GM18498 (cell line): ENCODE results near the gene KCNMA1.

ENCODE experiments used
- ATAC-seq: cut with Tn5 transposase; IDR thresholded peaks from one replicate; pipeline ENCODE4 v1.9.1; 2021; ENCODE audit warnings: mild to moderate bottlenecking, moderate library complexity; ENCODE audit not compliant: unreplicated experiment

Gene KCNMA1

GRCh38 chr10:76982671-76983070, 654.9 kb downstream of the KCNMA1 start:
- ATAC-seq: no peak

GRCh38 chr10:76981251-76981650, 656.4 kb downstream of the KCNMA1 start:
- no peak for ATAC-seq

- ATAC-seq: no peak
Observed at GRCh38 chr10:76977901-76978300, 659.7 kb downstream of the KCNMA1 start.

GRCh38 chr10:76977046-76977445, 660.6 kb downstream of the KCNMA1 start:
- no peak for ATAC-seq

GRCh38 chr10:76976142-76976541, 661.5 kb downstream of the KCNMA1 start:
- ATAC-seq: no peak

GRCh38 chr10:76975126-76975525, 662.5 kb downstream of the KCNMA1 start:
- ATAC-seq: no peak

GRCh38 chr10:76974017-76974691, 663.5 kb downstream of the KCNMA1 start:
- ATAC-seq: no peak

- ATAC-seq: no peak
Observed at GRCh38 chr10:76973091-76974016, 664.3 kb downstream of the KCNMA1 start.

- ATAC-seq: no peak
Observed at GRCh38 chr10:76972541-76972940, 665.1 kb downstream of the KCNMA1 start.

- ATAC-seq: no peak
Observed at GRCh38 chr10:76971547-76972170, 665.9 kb downstream of the KCNMA1 start.

GRCh38 chr10:76970711-76971519, 666.7 kb downstream of the KCNMA1 start:
- no peak for ATAC-seq

- no peak for ATAC-seq
Observed at GRCh38 chr10:76969366-76969948, 668.2 kb downstream of the KCNMA1 start.

- no peak for ATAC-seq
Observed at GRCh38 chr10:76968483-76968882, 669.1 kb downstream of the KCNMA1 start.

- no peak for ATAC-seq
Observed at GRCh38 chr10:76962851-76963250, 674.8 kb downstream of the KCNMA1 start.

- no peak for ATAC-seq
Observed at GRCh38 chr10:76961841-76962240, 675.8 kb downstream of the KCNMA1 start.

- ATAC-seq: no peak
Observed at GRCh38 chr10:76959111-76959510, 678.5 kb downstream of the KCNMA1 start.

- no peak for ATAC-seq
Observed at GRCh38 chr10:76954838-76955237, 682.8 kb downstream of the KCNMA1 start.

GRCh38 chr10:76950354-76950753, 687.3 kb downstream of the KCNMA1 start:
- ATAC-seq: no peak

GRCh38 chr10:76946270-76946669, 691.3 kb downstream of the KCNMA1 start:
- ATAC-seq: no peak

- ATAC-seq: no peak
Observed at GRCh38 chr10:76945166-76945565, 692.4 kb downstream of the KCNMA1 start.
